H9 (cell line): ENCODE measurements around the gene RARB. TPM values are rescaled to one million over a fixed set of nuclear protein-coding genes. Genes with fewer than 3 reads are reported as not detected.

ENCODE experiments used
- DNase-seq: peaks from one replicate; pipeline ENCODE4 v3.0.0-alpha.2; 2017
- H2AFZ ChIP-seq: one replicate; pipeline ENCODE4 v1.6.1; 2013; ENCODE audit warnings: mild to moderate bottlenecking, low read length, control low read depth, moderate library complexity
- H2AK5ac ChIP-seq: 2 replicates; pipeline ENCODE4 v1.6.1; 2013; ENCODE audit warnings: low read length, control low read depth, mixed read lengths; ENCODE audit not compliant: insufficient read length
- H2BK120ac ChIP-seq: one replicate; pipeline ENCODE4 v1.6.1; 2013; ENCODE audit warnings: low read depth, mild to moderate bottlenecking, low read length, control low read depth, inconsistent platforms; ENCODE audit not compliant: poor library complexity, severe bottlenecking
- H2BK12ac ChIP-seq: 2 replicates; pipeline ENCODE4 v1.6.1; 2013; ENCODE audit warnings: low read length, control low read depth, mixed read lengths, low read depth; ENCODE audit not compliant: insufficient read length
- H2BK15ac ChIP-seq: 2 replicates; pipeline ENCODE4 v1.6.1; 2013; ENCODE audit warnings: low read depth, low read length, control low read depth
- H2BK20ac ChIP-seq: one replicate; pipeline ENCODE4 v1.6.1; 2013; ENCODE audit warnings: low read depth, mild to moderate bottlenecking, low read length, control low read depth, inconsistent platforms; ENCODE audit not compliant: poor library complexity, severe bottlenecking
- H2BK5ac ChIP-seq: 2 replicates; pipeline ENCODE4 v1.6.1; 2013; ENCODE audit warnings: low read length, control low read depth, mixed read lengths; ENCODE audit not compliant: insufficient read length
- H3K14ac ChIP-seq: 2 replicates; pipeline ENCODE4 v1.6.1; 2013; ENCODE audit warnings: low read length, control low read depth; ENCODE audit not compliant: insufficient read depth
- H3K18ac ChIP-seq: 2 replicates; pipeline ENCODE4 v1.6.1; 2013; ENCODE audit warnings: low read depth, mild to moderate bottlenecking, mixed read lengths, low read length, control low read depth; ENCODE audit not compliant: insufficient read length
- H3K23ac ChIP-seq: 2 replicates; pipeline ENCODE4 v1.6.1; 2013; ENCODE audit warnings: low read length, control low read depth, mixed read lengths, low read depth; ENCODE audit not compliant: insufficient read length
- H3K23me2 ChIP-seq: 2 replicates; pipeline ENCODE4 v1.6.1; 2013; ENCODE audit warnings: low read depth, mild to moderate bottlenecking, mixed read lengths, low read length, control low read depth; ENCODE audit not compliant: insufficient read length, poor library complexity, severe bottlenecking
- H3K27ac ChIP-seq: 2 replicates; pipeline ENCODE4 v1.5.1; 2013; ENCODE audit warnings: low read length, control low read depth, mixed read lengths, low read depth; ENCODE audit not compliant: insufficient read length
- H3K27me3 ChIP-seq: 2 replicates; pipeline ENCODE4 v1.6.1; 2013; ENCODE audit warnings: low read length, control low read depth, inconsistent platforms; ENCODE audit not compliant: insufficient read depth
- H3K4ac ChIP-seq: 2 replicates; pipeline ENCODE4 v1.6.1; 2013; ENCODE audit warnings: low read depth, mild to moderate bottlenecking, control low read depth, inconsistent platforms, low read length, moderate library complexity
- H3K4me1 ChIP-seq: 2 replicates; pipeline ENCODE4 v1.6.1; 2013; ENCODE audit warnings: low read length, control low read depth, inconsistent platforms; ENCODE audit not compliant: insufficient read depth
- H3K4me2 ChIP-seq: 2 replicates; pipeline ENCODE4 v1.6.1; 2013; ENCODE audit warnings: low read length, control low read depth, mixed read lengths; ENCODE audit not compliant: insufficient read length, insufficient read depth
- H3K56ac ChIP-seq: 2 replicates; pipeline ENCODE4 v1.6.1; 2013; ENCODE audit warnings: low read depth, mild to moderate bottlenecking, mixed read lengths, low read length, control low read depth; ENCODE audit not compliant: insufficient read length
- H3K79me1 ChIP-seq: 2 replicates; pipeline ENCODE4 v1.6.1; 2013; ENCODE audit warnings: low read depth, mild to moderate bottlenecking, moderate library complexity, low read length, control low read depth, inconsistent platforms; ENCODE audit not compliant: insufficient read depth, poor library complexity, severe bottlenecking
- H3K79me2 ChIP-seq: 2 replicates; pipeline ENCODE4 v1.6.1; 2013; ENCODE audit warnings: low read length, control low read depth, inconsistent platforms; ENCODE audit not compliant: insufficient read depth
- H3K9ac ChIP-seq: 2 replicates; pipeline ENCODE4 v1.6.1; 2013; ENCODE audit warnings: low read length, control low read depth, mixed read lengths; ENCODE audit not compliant: insufficient read length; ENCODE audit errors: extremely low read depth
- H3K9me3 ChIP-seq: one replicate; pipeline ENCODE4 v1.6.1; 2013; ENCODE audit warnings: low read depth, low read length, inconsistent platforms; ENCODE audit not compliant: control insufficient read depth
- H3T11ph ChIP-seq: one replicate; pipeline ENCODE4 v1.6.1; 2013; ENCODE audit warnings: mild to moderate bottlenecking, low read length, control low read depth, inconsistent platforms
- H4K20me1 ChIP-seq: one replicate; pipeline ENCODE4 v1.6.1; 2013; ENCODE audit not compliant: control insufficient read depth, insufficient read length, insufficient read depth
- H4K5ac ChIP-seq: 2 replicates; pipeline ENCODE4 v1.6.1; 2013; ENCODE audit warnings: low read depth, mild to moderate bottlenecking, mixed read lengths, low read length, control low read depth; ENCODE audit not compliant: insufficient read length
- H4K8ac ChIP-seq: replicated peaks from 2 replicates; pipeline ENCODE4 v1.6.1; 2013; ENCODE audit warnings: low read length, control low read depth, mixed read lengths, low read depth; ENCODE audit not compliant: insufficient read length
- H4K91ac ChIP-seq: 2 replicates; pipeline ENCODE4 v1.6.1; 2013; ENCODE audit warnings: low read depth, mild to moderate bottlenecking, moderate library complexity, mixed read lengths, low read length, control low read depth; ENCODE audit not compliant: insufficient read length
- H3K27ac Mint-ChIP-seq, 3 experiments: 2 replicates in 2 of 3; 3 replicates in 1 of 3; pipeline ENCODE4 v1.8.0; 2020 to 2021; ENCODE audit warnings: mixed read lengths in 3 of 3, mild to moderate bottlenecking in 1 of 3, moderate library complexity in 1 of 3
- H3K27me3 Mint-ChIP-seq: 2 replicates; pipeline ENCODE4 v1.8.0; 2021; ENCODE audit warnings: low read depth, mild to moderate bottlenecking, moderate library complexity, mixed read lengths
- H3K36me3 Mint-ChIP-seq, 3 experiments: 2 replicates in 2 of 3; 3 replicates in 1 of 3; pipeline ENCODE4 v1.8.0; 2020 to 2021; ENCODE audit warnings: low read depth in 3 of 3, mixed read lengths in 3 of 3; ENCODE audit not compliant: insufficient read depth in 1 of 3
- H3K4me1 Mint-ChIP-seq, 2 experiments: 2 replicates each; pipeline ENCODE4 v1.8.0; 2020; ENCODE audit warnings: mixed read lengths in 2 of 2
- H3K4me3 Mint-ChIP-seq, 2 experiments: 2 replicates in 1 of 2; 3 replicates in 1 of 2; pipeline ENCODE4 v1.8.0; 2020 to 2021; ENCODE audit warnings: mild to moderate bottlenecking in 2 of 2, mixed read lengths in 2 of 2, moderate library complexity in 1 of 2
- H3K9me3 Mint-ChIP-seq, 2 experiments: 2 replicates in 1 of 2; 3 replicates in 1 of 2; pipeline ENCODE4 v1.8.0; 2020; ENCODE audit warnings: mild to moderate bottlenecking in 2 of 2, mixed read lengths in 2 of 2, moderate library complexity in 1 of 2
- CTCF ChIP-seq: fragments of 200-600 bp; sonication (generic); conservative IDR thresholded peaks from 3 replicates; pipeline ENCODE4 v1.8.0; 2021; ENCODE audit warnings: antibody characterized with exemption, mild to moderate bottlenecking
- WGBS: extraction: QIAGEN DNeasy Blood & Tissue Kit; methylation state at CpG from one replicate; pipeline ENCODE4 v1.1.7; 2013; ENCODE audit warnings: missing lambda C conversion rate, low lambda C conversion rate, mixed read lengths; ENCODE audit not compliant: insufficient read length; ENCODE audit errors: extremely low coverage; 5-methylcytosine and 5-hydroxymethylcytosine counted together
- total RNA-seq: library from RNA; stranded (reverse); gene quantifications from 2 replicates; pipeline ENCODE4 v1.2.1, GENCODE V29; 2021

Gene RARB
- total RNA-seq, 1 experiment from 2014 or later: 0.22 TPM

GRCh38 chr3:25478964-25479726 lies 51.1 kb downstream of the RARB start:
- H3K4me3 Mint-ChIP-seq: no peak overlapping the region
- Histone ChIP-seq H2BK120ac (no peak overlapping the region), H3K4me1 (no peaks in the 10 kb centered on the region), H3K18ac (no peak overlapping the region), H3K79me1 (no peaks in the 10 kb centered on the region), H3T11ph (no peak overlapping the region), H3K9ac (no peak overlapping the region), H2BK5ac (no peak overlapping the region), H4K20me1 (no peaks in the 10 kb centered on the region), H4K5ac (no peak overlapping the region), H3K27ac (no peak overlapping the region), H2BK20ac (no peak overlapping the region), H3K4me2 (no peak overlapping the region), H3K4ac (no peak overlapping the region), H3K27me3 (no peaks in the 10 kb centered on the region), H2AK5ac (no peak overlapping the region), H3K23me2 (no peaks in the 10 kb centered on the region), H3K79me2 (no peaks in the 10 kb centered on the region), H3K14ac (no peak overlapping the region), H2AFZ (no peak overlapping the region), H2BK15ac (no peak overlapping the region), H3K9me3 (no peaks in the 10 kb centered on the region), H2BK12ac (no peak overlapping the region), H4K8ac (no peak overlapping the region), H3K56ac (no peak overlapping the region), H3K23ac (no peak overlapping the region), H4K91ac (no peak overlapping the region)
- H3K9me3 Mint-ChIP-seq: no peaks in the 10 kb centered on the region
- H3K4me1 Mint-ChIP-seq: peaks cover 3 to 5% of the 10 kb centered on the region in 2 experiments; a peak in 1 of 4 replicates
- no CpG with 5 or more reads among the region's 3 CpGs for WGBS
- no peaks in the 10 kb centered on the region for H3K27me3 Mint-ChIP-seq
- no peaks in the 10 kb centered on the region for H3K36me3 Mint-ChIP-seq
- TF ChIP-seq CTCF: no peak
- no peak for DNase-seq
- no peak overlapping the region for H3K27ac Mint-ChIP-seq
